H9 (cell line): Measurements from ENCODE around the gene SETD3. TPM values are rescaled to one million over a fixed set of nuclear protein-coding genes. Genes with fewer than 3 reads are reported as not detected.

Experiments
- DNase-seq: peaks from one replicate; pipeline ENCODE4 v3.0.0-alpha.2; 2017
- H2AFZ ChIP-seq: one replicate; pipeline ENCODE4 v1.6.1; 2013; ENCODE audit warnings: mild to moderate bottlenecking, low read length, control low read depth, moderate library complexity
- H2AK5ac ChIP-seq: 2 replicates; pipeline ENCODE4 v1.6.1; 2013; ENCODE audit warnings: low read length, control low read depth, mixed read lengths; ENCODE audit not compliant: insufficient read length
- H2BK120ac ChIP-seq: one replicate; pipeline ENCODE4 v1.6.1; 2013; ENCODE audit warnings: low read depth, mild to moderate bottlenecking, low read length, control low read depth, inconsistent platforms; ENCODE audit not compliant: poor library complexity, severe bottlenecking
- H2BK12ac ChIP-seq: 2 replicates; pipeline ENCODE4 v1.6.1; 2013; ENCODE audit warnings: low read length, control low read depth, mixed read lengths, low read depth; ENCODE audit not compliant: insufficient read length
- H2BK15ac ChIP-seq: 2 replicates; pipeline ENCODE4 v1.6.1; 2013; ENCODE audit warnings: low read depth, low read length, control low read depth
- H2BK20ac ChIP-seq: one replicate; pipeline ENCODE4 v1.6.1; 2013; ENCODE audit warnings: low read depth, mild to moderate bottlenecking, low read length, control low read depth, inconsistent platforms; ENCODE audit not compliant: poor library complexity, severe bottlenecking
- H2BK5ac ChIP-seq: 2 replicates; pipeline ENCODE4 v1.6.1; 2013; ENCODE audit warnings: low read length, control low read depth, mixed read lengths; ENCODE audit not compliant: insufficient read length
- H3K14ac ChIP-seq: 2 replicates; pipeline ENCODE4 v1.6.1; 2013; ENCODE audit warnings: low read length, control low read depth; ENCODE audit not compliant: insufficient read depth
- H3K18ac ChIP-seq: 2 replicates; pipeline ENCODE4 v1.6.1; 2013; ENCODE audit warnings: low read depth, mild to moderate bottlenecking, mixed read lengths, low read length, control low read depth; ENCODE audit not compliant: insufficient read length
- H3K23ac ChIP-seq: 2 replicates; pipeline ENCODE4 v1.6.1; 2013; ENCODE audit warnings: low read length, control low read depth, mixed read lengths, low read depth; ENCODE audit not compliant: insufficient read length
- H3K23me2 ChIP-seq: 2 replicates; pipeline ENCODE4 v1.6.1; 2013; ENCODE audit warnings: low read depth, mild to moderate bottlenecking, mixed read lengths, low read length, control low read depth; ENCODE audit not compliant: insufficient read length, poor library complexity, severe bottlenecking
- H3K27ac ChIP-seq: 2 replicates; pipeline ENCODE4 v1.5.1; 2013; ENCODE audit warnings: low read length, control low read depth, mixed read lengths, low read depth; ENCODE audit not compliant: insufficient read length
- H3K27me3 ChIP-seq: 2 replicates; pipeline ENCODE4 v1.6.1; 2013; ENCODE audit warnings: low read length, control low read depth, inconsistent platforms; ENCODE audit not compliant: insufficient read depth
- H3K4ac ChIP-seq: 2 replicates; pipeline ENCODE4 v1.6.1; 2013; ENCODE audit warnings: low read depth, mild to moderate bottlenecking, control low read depth, inconsistent platforms, low read length, moderate library complexity
- H3K4me1 ChIP-seq: 2 replicates; pipeline ENCODE4 v1.6.1; 2013; ENCODE audit warnings: low read length, control low read depth, inconsistent platforms; ENCODE audit not compliant: insufficient read depth
- H3K4me2 ChIP-seq: 2 replicates; pipeline ENCODE4 v1.6.1; 2013; ENCODE audit warnings: low read length, control low read depth, mixed read lengths; ENCODE audit not compliant: insufficient read length, insufficient read depth
- H3K56ac ChIP-seq: 2 replicates; pipeline ENCODE4 v1.6.1; 2013; ENCODE audit warnings: low read depth, mild to moderate bottlenecking, mixed read lengths, low read length, control low read depth; ENCODE audit not compliant: insufficient read length
- H3K79me1 ChIP-seq: 2 replicates; pipeline ENCODE4 v1.6.1; 2013; ENCODE audit warnings: low read depth, mild to moderate bottlenecking, moderate library complexity, low read length, control low read depth, inconsistent platforms; ENCODE audit not compliant: insufficient read depth, poor library complexity, severe bottlenecking
- H3K79me2 ChIP-seq: 2 replicates; pipeline ENCODE4 v1.6.1; 2013; ENCODE audit warnings: low read length, control low read depth, inconsistent platforms; ENCODE audit not compliant: insufficient read depth
- H3K9ac ChIP-seq: 2 replicates; pipeline ENCODE4 v1.6.1; 2013; ENCODE audit warnings: low read length, control low read depth, mixed read lengths; ENCODE audit not compliant: insufficient read length; ENCODE audit errors: extremely low read depth
- H3K9me3 ChIP-seq: one replicate; pipeline ENCODE4 v1.6.1; 2013; ENCODE audit warnings: low read depth, low read length, inconsistent platforms; ENCODE audit not compliant: control insufficient read depth
- H3T11ph ChIP-seq: one replicate; pipeline ENCODE4 v1.6.1; 2013; ENCODE audit warnings: mild to moderate bottlenecking, low read length, control low read depth, inconsistent platforms
- H4K20me1 ChIP-seq: one replicate; pipeline ENCODE4 v1.6.1; 2013; ENCODE audit not compliant: control insufficient read depth, insufficient read length, insufficient read depth
- H4K5ac ChIP-seq: 2 replicates; pipeline ENCODE4 v1.6.1; 2013; ENCODE audit warnings: low read depth, mild to moderate bottlenecking, mixed read lengths, low read length, control low read depth; ENCODE audit not compliant: insufficient read length
- H4K8ac ChIP-seq: replicated peaks from 2 replicates; pipeline ENCODE4 v1.6.1; 2013; ENCODE audit warnings: low read length, control low read depth, mixed read lengths, low read depth; ENCODE audit not compliant: insufficient read length
- H4K91ac ChIP-seq: 2 replicates; pipeline ENCODE4 v1.6.1; 2013; ENCODE audit warnings: low read depth, mild to moderate bottlenecking, moderate library complexity, mixed read lengths, low read length, control low read depth; ENCODE audit not compliant: insufficient read length
- H3K27ac Mint-ChIP-seq, 3 experiments: 2 replicates in 2 of 3; 3 replicates in 1 of 3; pipeline ENCODE4 v1.8.0; 2020 to 2021; ENCODE audit warnings: mixed read lengths in 3 of 3, mild to moderate bottlenecking in 1 of 3, moderate library complexity in 1 of 3
- H3K27me3 Mint-ChIP-seq: 2 replicates; pipeline ENCODE4 v1.8.0; 2021; ENCODE audit warnings: low read depth, mild to moderate bottlenecking, moderate library complexity, mixed read lengths
- H3K36me3 Mint-ChIP-seq, 3 experiments: 2 replicates in 2 of 3; 3 replicates in 1 of 3; pipeline ENCODE4 v1.8.0; 2020 to 2021; ENCODE audit warnings: low read depth in 3 of 3, mixed read lengths in 3 of 3; ENCODE audit not compliant: insufficient read depth in 1 of 3
- H3K4me1 Mint-ChIP-seq, 2 experiments: 2 replicates each; pipeline ENCODE4 v1.8.0; 2020; ENCODE audit warnings: mixed read lengths in 2 of 2
- H3K4me3 Mint-ChIP-seq, 2 experiments: 2 replicates in 1 of 2; 3 replicates in 1 of 2; pipeline ENCODE4 v1.8.0; 2020 to 2021; ENCODE audit warnings: mild to moderate bottlenecking in 2 of 2, mixed read lengths in 2 of 2, moderate library complexity in 1 of 2
- H3K9me3 Mint-ChIP-seq, 2 experiments: 2 replicates in 1 of 2; 3 replicates in 1 of 2; pipeline ENCODE4 v1.8.0; 2020; ENCODE audit warnings: mild to moderate bottlenecking in 2 of 2, mixed read lengths in 2 of 2, moderate library complexity in 1 of 2
- CTCF ChIP-seq: fragments of 200-600 bp; sonication (generic); conservative IDR thresholded peaks from 3 replicates; pipeline ENCODE4 v1.8.0; 2021; ENCODE audit warnings: antibody characterized with exemption, mild to moderate bottlenecking
- whole genome bisulfite sequencing: extraction: QIAGEN DNeasy Blood & Tissue Kit; methylation state at CpG from one replicate; pipeline ENCODE4 v1.1.7; 2013; ENCODE audit warnings: missing lambda C conversion rate, low lambda C conversion rate, mixed read lengths; ENCODE audit not compliant: insufficient read length; ENCODE audit errors: extremely low coverage; 5-methylcytosine and 5-hydroxymethylcytosine counted together
- total RNA-seq: library from RNA; stranded (reverse); gene quantifications from 2 replicates; pipeline ENCODE4 v1.2.1, GENCODE V29; 2021

SETD3 gene
- total RNA-seq, 1 experiment from 2014 or later: 56.7 TPM

- Histone ChIP-seq H3K27ac (no peak overlapping the region), H3T11ph (no peak overlapping the region), H2AFZ (no peak overlapping the region), H3K23me2 (no peaks in the 10 kb centered on the region), H4K8ac (no peak overlapping the region), H3K56ac (no peak overlapping the region), H2BK15ac (no peak overlapping the region), H3K4me2 (no peak overlapping the region), H2BK20ac (no peak overlapping the region), H4K20me1 (no peaks in the 10 kb centered on the region), H2BK120ac (no peak overlapping the region), H4K91ac (no peak overlapping the region), H3K23ac (no peak overlapping the region), H3K27me3 (no peaks in the 10 kb centered on the region), H3K4me1 (peaks cover 14% of the 10 kb centered on the region; the same call in 1 of the 2 replicates), H2BK12ac (no peak overlapping the region), H4K5ac (no peak overlapping the region), H2AK5ac (no peak overlapping the region), H3K79me1 (peaks cover 6% of the 10 kb centered on the region), H3K79me2 (no peaks in the 10 kb centered on the region; the same call in 1 of the 2 replicates), H3K14ac (peak overlapping the region; percentile 31), H2BK5ac (no peak overlapping the region), H3K4ac (no peak overlapping the region), H3K9me3 (peaks cover 9% of the 10 kb centered on the region), H3K18ac (no peak overlapping the region), H3K9ac (no peak overlapping the region)
- Mint-ChIP-seq H3K9me3 (peaks cover 11 to 17% of the 10 kb centered on the region in 2 experiments), H3K4me1 (peaks cover 56 to 58% of the 10 kb centered on the region in 2 experiments), H3K4me3 (no peak overlapping the region), H3K36me3 (peaks cover 20% of the 10 kb centered on the region in 3 experiments), H3K27ac (peak overlapping the region; percentile 26 to 92 (median 76)), H3K27me3 (no peaks in the 10 kb centered on the region)
- no CpG with 5 or more reads among the region's 5 CpGs for WGBS
- no peak for TF ChIP-seq CTCF
- peak; percentile 45 for DNase-seq
These were observed 56.3 kb downstream of the SETD3 start for GRCh38 chr14:99424306-99424877.
